ENCODE results near the gene SLC22A16.

DNA sequence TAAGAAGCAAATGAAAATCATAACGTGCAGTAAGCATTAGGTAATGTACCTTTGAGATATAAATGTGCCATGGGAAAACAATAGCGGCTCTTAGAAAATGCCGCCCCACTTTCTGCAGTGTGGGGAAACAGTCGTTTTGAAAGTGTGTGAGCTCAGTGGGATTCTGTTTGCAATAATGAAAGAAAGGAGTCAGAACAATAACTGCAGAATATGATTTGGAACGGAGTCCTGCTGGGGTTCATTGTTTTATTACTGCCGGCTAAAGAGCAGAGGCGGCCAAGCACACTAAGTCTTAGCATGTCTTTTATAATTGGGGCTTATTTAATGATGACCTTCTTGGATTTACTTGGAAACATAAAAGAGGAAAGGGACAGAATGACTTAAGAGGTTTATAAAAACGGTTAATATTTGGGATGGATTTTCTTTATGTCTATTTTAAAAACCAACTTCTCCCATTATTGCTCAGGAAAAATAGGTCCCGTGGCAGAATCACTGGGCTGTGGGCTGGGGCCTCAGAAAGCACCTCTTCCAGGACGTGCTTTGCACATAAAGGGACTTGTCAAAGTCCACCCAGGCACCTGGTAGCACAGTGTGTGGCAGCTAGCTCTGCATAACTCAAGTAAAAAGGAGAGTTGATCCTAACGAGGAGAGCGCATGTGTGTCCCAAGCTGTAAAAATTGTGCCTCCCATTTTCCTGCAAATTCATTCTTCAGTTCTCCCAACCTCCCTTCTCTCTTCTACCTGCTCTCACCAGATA is 44.0 kb upstream of the SLC22A16 start:
- TF ChIP-seq CTCF (IDR thresholded peaks at IDR 0.05), result no peak
- no peak for TF ChIP-seq POLR2A (IDR thresholded peaks at IDR 0.05)

Data from heart left ventricle (tissue), 13 donors.